Right renal pelvis (tissue), 4 donors: Measurements from ENCODE around the gene SLC25A21. TPM values are rescaled to one million over a fixed set of nuclear protein-coding genes. Genes with fewer than 3 reads are reported as not detected.
"Not testable (repeated sequence)": the region's sequence is repeated elsewhere in the genome, so short reads cannot be mapped to it uniquely, and the experiment has no call there.

Experiments used
- DNase-seq, 4 donors: peaks; one replicate each; pipeline ENCODE4 v3.0.0-alpha.2; 2013; ENCODE audit warnings: low read depth in 4 of 4, low spot score in 3 of 4, missing footprints in 1 of 4
- polyA plus RNA-seq, 4 donors: library from polyadenylated mRNA; unstranded; fragments of 120-200 nt; gene quantifications; one replicate each; pipeline ENCODE4 v1.2.1, GENCODE V29; 2013; ENCODE audit not compliant: insufficient read length in 4 of 4

SLC25A21 gene
- polyA plus RNA-seq, 4 donors: 3.1 to 4.2 (median 3.2) TPM

GRCh38 chr14:36996857-36997590, 175.4 kb downstream of the SLC25A21 start:
- no peak for DNase-seq

GRCh38 chr14:36996133-36996856, 176.1 kb downstream of the SLC25A21 start:
- DNase-seq: no peak

- DNase-seq: no peak
Observed at GRCh38 chr14:36989806-36990205, 182.6 kb downstream of the SLC25A21 start.

- DNase-seq: no peak
Observed at GRCh38 chr14:36988989-36989388, 183.4 kb downstream of the SLC25A21 start.

- DNase-seq: no peak
Observed at GRCh38 chr14:36988568-36988967, 183.8 kb downstream of the SLC25A21 start.

- no peak for DNase-seq
Observed at GRCh38 chr14:36986407-36986806, 186.0 kb downstream of the SLC25A21 start.

- no peak for DNase-seq
Observed at GRCh38 chr14:36981832-36982529, 190.4 kb downstream of the SLC25A21 start.

- not testable (repeated sequence) for DNase-seq
Observed at GRCh38 chr14:36980413-36980812, 192.0 kb downstream of the SLC25A21 start.

GRCh38 chr14:36979863-36980262, 192.5 kb downstream of the SLC25A21 start:
- DNase-seq: no peak

- no peak for DNase-seq
Observed at GRCh38 chr14:36976571-36977023, 195.8 kb downstream of the SLC25A21 start.

- no peak for DNase-seq
Observed at GRCh38 chr14:36975834-36976233, 196.6 kb downstream of the SLC25A21 start.

GRCh38 chr14:36974985-36975384, 197.4 kb downstream of the SLC25A21 start:
- no peak for DNase-seq

- DNase-seq: no peak
Observed at GRCh38 chr14:36973806-36974442, 198.5 kb downstream of the SLC25A21 start.

- DNase-seq: no peak
Observed at GRCh38 chr14:36971263-36971855, 201.0 kb downstream of the SLC25A21 start.

GRCh38 chr14:36967892-36968555, 204.4 kb downstream of the SLC25A21 start:
- no peak for DNase-seq

GRCh38 chr14:36955967-36956366, 216.4 kb downstream of the SLC25A21 start:
- DNase-seq: no peak

- DNase-seq: no peak
Observed at GRCh38 chr14:36955376-36955775, 217.0 kb downstream of the SLC25A21 start.

GRCh38 chr14:36952689-36953088, 219.7 kb downstream of the SLC25A21 start:
- no peak for DNase-seq

- no peak for DNase-seq
Observed at GRCh38 chr14:36951380-36951911, 221.0 kb downstream of the SLC25A21 start.

- DNase-seq: no peak
Observed at GRCh38 chr14:36950812-36951211, 221.6 kb downstream of the SLC25A21 start.
